HepG2 (cell line): ENCODE measurements around the gene CNNM1. TPM values are rescaled to one million over a fixed set of nuclear protein-coding genes. Genes with fewer than 3 reads are reported as not detected.

ENCODE experiments used
- ARNTL ChIP-seq: sonication (generic); formaldehyde crosslinking; IDR thresholded peaks from 2 replicates; pipeline ENCODE4 v1.4.0; 2020; ENCODE audit warnings: mild to moderate bottlenecking, missing genetic modification reagents
- CAMTA2 ChIP-seq: sonication (generic); formaldehyde crosslinking; IDR thresholded peaks from 2 replicates; pipeline ENCODE4 v1.4.0; 2020; ENCODE audit warnings: mild to moderate bottlenecking, missing genetic modification reagents, borderline replicate concordance
- CEBPB ChIP-seq: IDR thresholded peaks from 2 replicates; pipeline ENCODE4 v1.6.1; 2011; ENCODE audit warnings: low read depth, low read length, improper control_type of control experiment, borderline replicate concordance
- CREM ChIP-seq, 2 experiments: sonication (generic) in 1 of 2; formaldehyde crosslinking in 1 of 2; IDR thresholded peaks; 2 replicates each; pipeline versions ENCODE4 v1.4.0 to v1.6.1; 2016 to 2020; ENCODE audit warnings: antibody characterized with exemption in 1 of 2, mild to moderate bottlenecking in 1 of 2, missing genetic modification reagents in 1 of 2
- ERF ChIP-seq: IDR thresholded peaks from 2 replicates; pipeline ENCODE4 v1.6.1; 2018; ENCODE audit warnings: missing biosample characterization, missing genetic modification reagents
- ESRRA ChIP-seq: sonication (generic); formaldehyde crosslinking; IDR thresholded peaks from 2 replicates; pipeline ENCODE4 v1.5.1; 2020; ENCODE audit warnings: mild to moderate bottlenecking, low read depth, missing genetic modification reagents
- FOXJ3 ChIP-seq: sonication (generic); formaldehyde crosslinking; IDR thresholded peaks from 2 replicates; pipeline ENCODE4 v1.4.0; 2020; ENCODE audit warnings: missing genetic modification reagents, mild to moderate bottlenecking, borderline replicate concordance
- IRF2 ChIP-seq: IDR thresholded peaks from 2 replicates; pipeline ENCODE4 v1.6.1; 2018; ENCODE audit warnings: missing genetic modification reagents, missing compliant biosample characterization
- MXI1 ChIP-seq: IDR thresholded peaks from 3 replicates; pipeline ENCODE4 v1.6.1; 2012; ENCODE audit warnings: low read depth, low read length, inconsistent platforms, borderline replicate concordance
- NONO ChIP-seq, 2 experiments: fragments of 450-650 bp in 1 of 2; sonication (generic) in 1 of 2; formaldehyde crosslinking in 1 of 2; IDR thresholded peaks in 1 of 2; conservative IDR thresholded peaks in 1 of 2; 2 replicates each; pipeline versions ENCODE4 v1.6.1 to v1.8.0; 2017 to 2022; ENCODE audit warnings: mild to moderate bottlenecking in 1 of 2, missing genetic modification reagents in 1 of 2, moderate library complexity in 1 of 2
- ONECUT2 ChIP-seq: sonication (generic); formaldehyde crosslinking; IDR thresholded peaks from 2 replicates; pipeline ENCODE4 v1.4.0; 2020; ENCODE audit warnings: missing genetic modification reagents
- REPIN1 ChIP-seq: sonication (generic); formaldehyde crosslinking; IDR thresholded peaks from 2 replicates; pipeline ENCODE4 v1.8.0; 2022; ENCODE audit warnings: missing genetic modification reagents, low read depth, mild to moderate bottlenecking, borderline replicate concordance
- RNF2 ChIP-seq: fragments of 450-650 bp; conservative IDR thresholded peaks from 2 replicates; pipeline ENCODE4 v1.6.1; 2016; ENCODE audit warnings: low read depth
- RORA ChIP-seq: sonication (generic); formaldehyde crosslinking; IDR thresholded peaks from 2 replicates; pipeline ENCODE4 v1.5.0; 2020; ENCODE audit warnings: mild to moderate bottlenecking, missing genetic modification reagents, moderate library complexity
- SOX6 ChIP-seq, 2 experiments: fragments of 450-650 bp in 1 of 2; sonication (generic) in 1 of 2; formaldehyde crosslinking in 1 of 2; IDR thresholded peaks; 2 replicates each; pipeline versions ENCODE4 v1.4.0 to v1.6.1; 2017 to 2020; ENCODE audit warnings: antibody characterized with exemption in 1 of 2, mild to moderate bottlenecking in 1 of 2, missing genetic modification reagents in 1 of 2
- TCF12 ChIP-seq, 2 experiments: fragments of 450-650 bp in 1 of 2; sonication (generic) in 1 of 2; formaldehyde crosslinking in 1 of 2; IDR thresholded peaks; 2 replicates each; pipeline versions ENCODE4 v1.6.1 to v1.8.0; 2017 to 2022; ENCODE audit warnings: antibody characterized with exemption in 1 of 2, mild to moderate bottlenecking in 1 of 2, missing genetic modification reagents in 1 of 2, moderate library complexity in 1 of 2
- ZNF12 ChIP-seq: sonication (generic); formaldehyde crosslinking; IDR thresholded peaks from 2 replicates; pipeline ENCODE4 v1.5.0; 2020; ENCODE audit warnings: missing genetic modification reagents
- ZNF326 ChIP-seq: sonication (generic); formaldehyde crosslinking; IDR thresholded peaks from 2 replicates; pipeline ENCODE4 v1.4.0; 2020; ENCODE audit warnings: missing genetic modification reagents, borderline replicate concordance
- ZNF570 ChIP-seq: sonication (generic); formaldehyde crosslinking; IDR thresholded peaks from 2 replicates; pipeline ENCODE4 v1.4.0; 2020; ENCODE audit warnings: mild to moderate bottlenecking, missing genetic modification reagents, borderline replicate concordance
- ZNF83 ChIP-seq: sonication (generic); formaldehyde crosslinking; IDR thresholded peaks from 2 replicates; pipeline ENCODE4 v1.4.0; 2020; ENCODE audit warnings: missing genetic modification reagents, mild to moderate bottlenecking, borderline replicate concordance
- polyA plus RNA-seq, 8 experiments: library from polyadenylated mRNA; depleted of rRNA in 3 of 8; stranded (reverse) in 7 of 8; unstranded in 1 of 8; fragments of >200 nt; fragmentation: Illumina TruSeq in 4 of 8; extraction: Trizol in 4 of 8; gene quantifications; 2 replicates each; pipeline versions ENCODE4 v1.2.1 to v1.2.3, GENCODE V29; 2011 to 2016; ENCODE audit warnings: low read depth in 4 of 8, missing spikeins in 1 of 8, mixed read lengths in 1 of 8; ENCODE audit not compliant: insufficient read depth in 1 of 8
- total RNA-seq, 5 experiments: library from RNA; depleted of rRNA; stranded (reverse); fragments of >200 nt; fragmentation: Illumina TruSeq; extraction: Trizol; gene quantifications; 2 replicates each; pipeline ENCODE4 v1.2.3, GENCODE V29; 2016; ENCODE audit warnings: low read depth in 1 of 5
- TF ChIP-seq, protein P1 (sequence below): sonication (generic); formaldehyde crosslinking; IDR thresholded peaks from 2 replicates; pipeline ENCODE4 v1.4.0; 2020; ENCODE audit warnings: missing genetic modification reagents
- TF ChIP-seq, protein P2 (sequence below): sonication (generic); formaldehyde crosslinking; conservative IDR thresholded peaks from 2 replicates; pipeline ENCODE4 v1.4.0; 2020; ENCODE audit warnings: missing genetic modification reagents
- TF ChIP-seq, protein P3 (sequence below): sonication (generic); formaldehyde crosslinking; IDR thresholded peaks from 2 replicates; pipeline ENCODE4 v1.8.1; 2022; ENCODE audit warnings: mild to moderate bottlenecking, missing genetic modification reagents

Gene CNNM1
- total and polyA plus RNA-seq, 2 of the 13 experiments (the other 11 are each of a cell fraction or from before 2014, with no cell fraction given), result 4.3 to 9.6 TPM

DNA sequence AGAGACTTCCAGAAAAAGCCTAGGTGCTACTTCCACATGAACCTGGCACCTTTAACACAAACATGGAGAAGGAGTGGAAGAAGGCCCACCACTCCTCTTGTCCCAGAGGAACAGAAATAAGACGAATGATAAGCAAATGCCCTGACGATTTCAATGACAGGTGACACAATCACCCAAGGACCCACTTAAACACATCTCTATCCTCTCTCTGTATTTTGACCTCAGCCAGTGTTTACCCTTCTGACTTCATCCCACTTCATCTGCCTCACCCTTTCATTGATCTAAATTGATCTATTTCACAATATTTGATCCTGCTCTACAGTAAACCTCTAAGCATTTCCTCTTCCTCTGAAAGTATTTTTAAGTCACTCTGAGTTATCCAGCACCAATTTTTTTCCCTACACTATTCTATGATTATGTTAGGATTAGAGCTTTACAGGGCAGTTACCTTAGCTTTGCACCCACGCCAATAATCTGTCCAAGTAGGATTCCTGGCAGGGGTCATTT lies 92.1 kb downstream of the CNNM1 start (continued):
- TF ChIP-seq, protein P1, sequence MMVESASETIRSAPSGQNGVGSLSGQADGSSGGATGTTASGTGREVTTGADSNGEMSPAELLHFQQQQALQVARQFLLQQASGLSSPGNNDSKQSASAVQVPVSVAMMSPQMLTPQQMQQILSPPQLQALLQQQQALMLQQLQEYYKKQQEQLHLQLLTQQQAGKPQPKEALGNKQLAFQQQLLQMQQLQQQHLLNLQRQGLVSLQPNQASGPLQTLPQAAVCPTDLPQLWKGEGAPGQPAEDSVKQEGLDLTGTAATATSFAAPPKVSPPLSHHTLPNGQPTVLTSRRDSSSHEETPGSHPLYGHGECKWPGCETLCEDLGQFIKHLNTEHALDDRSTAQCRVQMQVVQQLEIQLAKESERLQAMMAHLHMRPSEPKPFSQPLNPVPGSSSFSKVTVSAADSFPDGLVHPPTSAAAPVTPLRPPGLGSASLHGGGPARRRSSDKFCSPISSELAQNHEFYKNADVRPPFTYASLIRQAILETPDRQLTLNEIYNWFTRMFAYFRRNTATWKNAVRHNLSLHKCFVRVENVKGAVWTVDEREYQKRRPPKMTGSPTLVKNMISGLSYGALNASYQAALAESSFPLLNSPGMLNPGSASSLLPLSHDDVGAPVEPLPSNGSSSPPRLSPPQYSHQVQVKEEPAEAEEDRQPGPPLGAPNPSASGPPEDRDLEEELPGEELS (CRISPR knock-in tag), result peak; percentile 92
- TF ChIP-seq MXI1 (no peak), IRF2 (CRISPR knock-in tag) (peak; percentile 86; the same call in 1 of the 2 replicates), TCF12 (IDR thresholded peaks at IDR 0.05) (no peak), TCF12 (CRISPR knock-in tag; IDR thresholded peaks at IDR 0.05) (peak; percentile 94), NONO (IDR thresholded peaks at IDR 0.05) (no peak), NONO (CRISPR knock-in tag; conservative IDR thresholded peaks at IDR 0.05) (peak; percentile 69), ZNF570 (no peak), ARNTL (CRISPR knock-in tag) (peak; percentile 53; the same call in 1 of the 2 replicates), SOX6 (IDR thresholded peaks at IDR 0.05) (no peak), SOX6 (CRISPR knock-in tag; IDR thresholded peaks at IDR 0.05) (peak; percentile 92), CREM (IDR thresholded peaks at IDR 0.05) (peak; percentile 92), CREM (CRISPR knock-in tag; IDR thresholded peaks at IDR 0.05) (no peak), RORA (CRISPR knock-in tag) (no peak), FOXJ3 (CRISPR knock-in tag) (peak; percentile 93), ZNF12 (CRISPR knock-in tag) (peak; percentile 25; the same call in 1 of the 2 replicates), CAMTA2 (CRISPR knock-in tag) (no peak), ERF (CRISPR knock-in tag) (peak; percentile 70), ESRRA (CRISPR knock-in tag) (peak; percentile 64), REPIN1 (CRISPR knock-in tag) (peak; percentile 33; the same call in 1 of the 2 replicates), ONECUT2 (peak; percentile 97), CEBPB (peak; percentile 96), ZNF326 (CRISPR knock-in tag) (no peak), RNF2 (no peak), ZNF83 (no peak)
- TF ChIP-seq, protein P2, sequence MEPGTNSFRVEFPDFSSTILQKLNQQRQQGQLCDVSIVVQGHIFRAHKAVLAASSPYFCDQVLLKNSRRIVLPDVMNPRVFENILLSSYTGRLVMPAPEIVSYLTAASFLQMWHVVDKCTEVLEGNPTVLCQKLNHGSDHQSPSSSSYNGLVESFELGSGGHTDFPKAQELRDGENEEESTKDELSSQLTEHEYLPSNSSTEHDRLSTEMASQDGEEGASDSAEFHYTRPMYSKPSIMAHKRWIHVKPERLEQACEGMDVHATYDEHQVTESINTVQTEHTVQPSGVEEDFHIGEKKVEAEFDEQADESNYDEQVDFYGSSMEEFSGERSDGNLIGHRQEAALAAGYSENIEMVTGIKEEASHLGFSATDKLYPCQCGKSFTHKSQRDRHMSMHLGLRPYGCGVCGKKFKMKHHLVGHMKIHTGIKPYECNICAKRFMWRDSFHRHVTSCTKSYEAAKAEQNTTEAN, result 0 out of 2 replicates have a peak, but pooled peaks have one; percentile 16
- TF ChIP-seq, protein P3, sequence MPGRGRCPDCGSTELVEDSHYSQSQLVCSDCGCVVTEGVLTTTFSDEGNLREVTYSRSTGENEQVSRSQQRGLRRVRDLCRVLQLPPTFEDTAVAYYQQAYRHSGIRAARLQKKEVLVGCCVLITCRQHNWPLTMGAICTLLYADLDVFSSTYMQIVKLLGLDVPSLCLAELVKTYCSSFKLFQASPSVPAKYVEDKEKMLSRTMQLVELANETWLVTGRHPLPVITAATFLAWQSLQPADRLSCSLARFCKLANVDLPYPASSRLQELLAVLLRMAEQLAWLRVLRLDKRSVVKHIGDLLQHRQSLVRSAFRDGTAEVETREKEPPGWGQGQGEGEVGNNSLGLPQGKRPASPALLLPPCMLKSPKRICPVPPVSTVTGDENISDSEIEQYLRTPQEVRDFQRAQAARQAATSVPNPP (CRISPR knock-in tag), result no peak
